Stimulated activated CD4-positive, alpha-beta T cell treated with anti-CD3 and anti-CD28 coated beads, Interleukin-1b, Interleukin-23, amount 100 ng/mL, for 48 hours (primary cell): ENCODE measurements around the gene PDZD4.

ENCODE experiments used
- DNase-seq: peaks from one replicate; pipeline ENCODE4 v3.0.0-alpha.2; 2020

The PDZD4 gene

GRCh38 chrX:153769865-153770600 is 60.3 kb downstream of the PDZD4 start:
- DNase-seq = no peak

- DNase-seq = no peak
Observed at GRCh38 chrX:153769158-153769864, 61.0 kb downstream of the PDZD4 start.

- DNase-seq = no peak
Observed at GRCh38 chrX:153768311-153769157, 61.8 kb downstream of the PDZD4 start.

GRCh38 chrX:153767674-153768055 is 62.7 kb downstream of the PDZD4 start:
- DNase-seq = no peak

GRCh38 chrX:153766871-153767673 is 63.3 kb downstream of the PDZD4 start:
- DNase-seq = no peak

- DNase-seq = peak; percentile 28
Observed at GRCh38 chrX:153766098-153766817, 64.1 kb downstream of the PDZD4 start.

GRCh38 chrX:153765138-153766079 is 64.9 kb downstream of the PDZD4 start:
- no peak for DNase-seq

- no peak for DNase-seq
Observed at GRCh38 chrX:153764786-153765137, 65.6 kb downstream of the PDZD4 start.

- peak; percentile 70 for DNase-seq
Observed at GRCh38 chrX:153763989-153764755, 66.2 kb downstream of the PDZD4 start, which contains the start of gene PLXNB3. TSS of gene PLXNB3 (plus strand) at chrX:153764249. CDS start at chrX:153765536, 1,287 bp downstream.

GRCh38 chrX:153763298-153763932 is 66.9 kb downstream of the PDZD4 start:
- DNase-seq = no peak

GRCh38 chrX:153762626-153763173 is 67.6 kb downstream of the PDZD4 start:
- no peak for DNase-seq

GRCh38 chrX:153761863-153762262 is 68.5 kb downstream of the PDZD4 start:
- no peak for DNase-seq

- DNase-seq = no peak
Observed at GRCh38 chrX:153755136-153755535, 75.2 kb downstream of the PDZD4 start.
